ENCODE data around the gene GFOD1. TPM values are rescaled to one million over a fixed set of nuclear protein-coding genes. Genes with fewer than 3 reads are reported as not detected.

The GFOD1 gene
- total RNA-seq, 4 donors from 2014 or later: 4.7 to 26.6 (median 10.1) TPM

- intact Hi-C loops (cut with DNase I; ENCODE audit: low total_unique reads): no loop called here
- H3K27ac ChIP-seq: no peak overlapping the region
- no peak for DNase-seq
- H3K27me3 ChIP-seq: no peaks in the 10 kb centered on the region
- H3K9me3 ChIP-seq: no peaks in the 10 kb centered on the region
- no peaks in the 10 kb centered on the region for H3K4me1 ChIP-seq
- TF ChIP-seq CTCF (IDR thresholded peaks at IDR 0.05): no peak
- no peak for TF ChIP-seq POLR2A (IDR thresholded peaks at IDR 0.05)
- no peaks in the 10 kb centered on the region for H3K36me3 ChIP-seq
- no peak overlapping the region for H3K4me3 ChIP-seq
These were observed 6.7 kb upstream of the GFOD1 start for GRCh38 chr6:13494137-13494536.

GRCh38 chr6:13493147-13493546, 5.7 kb upstream of the GFOD1 start:
- no peaks in the 10 kb centered on the region for H3K36me3 ChIP-seq
- no peaks in the 10 kb centered on the region for H3K27me3 ChIP-seq
- no peak overlapping the region for H3K27ac ChIP-seq
- DNase-seq: no peak
- TF ChIP-seq CTCF (IDR thresholded peaks at IDR 0.05): no peak
- no peak for TF ChIP-seq POLR2A (IDR thresholded peaks at IDR 0.05)
- no peak overlapping the region for H3K4me3 ChIP-seq
- no peaks in the 10 kb centered on the region for H3K9me3 ChIP-seq
- peaks cover 0 to 3% of the 10 kb centered on the region in 2 donors for H3K4me1 ChIP-seq
- intact Hi-C loops (cut with DNase I; ENCODE audit: low total_unique reads): no loop called here

GRCh38 chr6:13492357-13492756, 5.0 kb upstream of the GFOD1 start:
- no peaks in the 10 kb centered on the region for H3K27me3 ChIP-seq
- TF ChIP-seq CTCF (IDR thresholded peaks at IDR 0.05): no peak
- TF ChIP-seq POLR2A (IDR thresholded peaks at IDR 0.05): no peak
- DNase-seq: no peak
- intact Hi-C loops (cut with DNase I; ENCODE audit: low total_unique reads): no loop called here
- no peaks in the 10 kb centered on the region for H3K9me3 ChIP-seq
- H3K4me1 ChIP-seq: peaks cover 0 to 7% of the 10 kb centered on the region in 2 donors
- H3K4me3 ChIP-seq: no peak overlapping the region
- no peak overlapping the region for H3K27ac ChIP-seq
- H3K36me3 ChIP-seq: no peaks in the 10 kb centered on the region

- Histone ChIP-seq H3K36me3 (no peaks in the 10 kb centered on the region), H3K4me1 (peaks cover 0 to 7% of the 10 kb centered on the region in 2 donors), H3K9me3 (no peaks in the 10 kb centered on the region), H3K27me3 (no peaks in the 10 kb centered on the region), H3K27ac (no peak overlapping the region), H3K4me3 (no peak overlapping the region)
- TF ChIP-seq CTCF (IDR thresholded peaks at IDR 0.05): no peak
- no peak for TF ChIP-seq POLR2A (IDR thresholded peaks at IDR 0.05)
- DNase-seq: no peak
- intact Hi-C loops (cut with DNase I; ENCODE audit: low total_unique reads): no loop called here
These were observed 4.1 kb upstream of the GFOD1 start for GRCh38 chr6:13491538-13491937.

GRCh38 chr6:13490402-13490801, 3.0 kb upstream of the GFOD1 start:
- no peak overlapping the region for H3K27ac ChIP-seq
- H3K36me3 ChIP-seq: no peaks in the 10 kb centered on the region
- peaks cover 5 to 7% of the 10 kb centered on the region in 2 donors for H3K4me1 ChIP-seq
- no peaks in the 10 kb centered on the region for H3K27me3 ChIP-seq
- intact Hi-C loops (cut with DNase I; ENCODE audit: low total_unique reads): no loop called here
- no peaks in the 10 kb centered on the region for H3K9me3 ChIP-seq
- no peak for TF ChIP-seq POLR2A (IDR thresholded peaks at IDR 0.05)
- TF ChIP-seq CTCF (IDR thresholded peaks at IDR 0.05): no peak
- DNase-seq: no peak
- no peak overlapping the region for H3K4me3 ChIP-seq
